GM19438 (cell line): ENCODE results near the gene ARAP1.

ENCODE experiments used
- ATAC-seq: cut with Tn5 transposase; IDR thresholded peaks from one replicate; pipeline ENCODE4 v1.9.1; 2021; ENCODE audit warnings: low read depth; ENCODE audit not compliant: unreplicated experiment

The ARAP1 gene

GRCh38 chr11:72646024-72646423 is 106.2 kb downstream of the ARAP1 start:
- ATAC-seq: no peak

DNA sequence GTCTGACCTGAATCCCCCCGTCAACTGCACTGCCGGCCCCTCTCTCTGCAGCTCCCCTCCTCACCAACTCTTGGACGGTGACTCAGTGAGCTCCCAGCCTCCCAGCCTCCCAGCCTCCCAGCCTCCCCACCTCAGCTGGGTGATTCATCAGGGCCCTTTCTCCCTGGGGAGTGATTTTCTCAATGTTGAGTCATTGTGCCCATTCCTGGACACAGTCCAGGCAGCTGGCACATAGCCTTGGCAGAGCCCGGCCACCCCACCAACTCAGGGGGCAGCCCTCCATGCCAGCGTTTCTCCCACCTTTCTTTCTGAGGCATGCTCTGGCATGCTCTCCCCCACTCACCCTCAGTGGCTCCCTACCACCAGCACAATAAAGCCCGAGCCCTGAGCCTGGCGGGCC is 108.7 kb downstream of the ARAP1 start:
- no peak for ATAC-seq

DNA sequence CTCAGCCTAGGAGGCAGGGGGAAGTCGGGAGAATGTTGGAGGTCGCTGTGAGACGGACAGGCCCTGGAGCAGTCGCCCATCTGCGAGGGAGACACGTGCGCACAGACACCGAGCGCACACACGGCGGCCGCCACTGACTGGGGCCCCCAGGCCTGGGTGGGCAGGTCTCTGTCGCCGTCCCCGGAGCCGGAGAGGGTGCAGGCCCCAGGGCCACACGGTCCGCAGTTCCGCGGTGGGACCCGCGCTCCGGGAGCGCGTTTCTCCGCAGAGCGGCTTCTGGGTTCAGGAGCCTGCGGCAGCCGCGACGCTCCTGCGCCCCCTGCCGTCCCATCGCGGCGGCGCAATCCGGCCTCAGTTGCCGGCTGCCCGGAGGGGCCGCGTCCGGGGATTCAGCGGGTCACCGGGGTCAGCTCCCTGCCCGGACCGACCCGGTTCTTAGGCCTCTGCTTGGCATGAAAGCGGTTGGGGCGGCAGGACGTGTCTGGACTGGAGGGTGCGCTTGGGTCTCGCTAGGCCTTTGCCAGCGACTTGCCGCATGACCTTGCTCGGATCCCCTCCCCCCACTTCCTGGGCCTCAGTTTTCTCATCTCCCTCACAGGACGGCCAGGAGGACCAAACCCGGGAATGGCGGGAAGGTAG is 109.2 kb downstream of the ARAP1 start:
- ATAC-seq: no peak

GRCh38 chr11:72642043-72642883 is 109.9 kb downstream of the ARAP1 start:
- no peak for ATAC-seq

DNA sequence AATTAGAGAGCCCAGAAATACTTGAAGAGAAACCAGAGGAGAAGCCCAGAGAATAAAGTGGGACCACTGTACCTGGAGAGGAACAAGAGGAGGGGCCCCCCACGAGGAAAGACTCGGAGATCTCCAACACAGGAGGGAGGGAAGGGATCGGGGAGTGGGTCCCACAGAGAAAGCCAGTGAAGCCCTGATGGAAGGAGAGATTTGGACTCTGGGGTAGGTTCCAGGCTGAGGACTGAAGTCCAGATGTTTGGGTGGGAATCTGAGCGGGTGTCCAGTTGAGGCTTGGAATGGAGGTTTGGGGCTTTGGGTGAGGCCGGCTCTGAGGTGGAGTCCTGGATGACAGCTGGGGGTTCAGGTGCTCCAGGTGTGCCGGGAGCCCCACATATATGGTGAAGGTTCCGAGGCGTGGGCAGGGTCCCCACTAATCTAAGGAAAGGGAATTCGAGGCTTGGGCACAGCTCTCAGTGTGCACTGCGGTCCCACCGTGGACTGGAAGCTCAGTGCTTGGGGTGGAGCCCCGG is 110.6 kb downstream of the ARAP1 start:
- ATAC-seq: no peak

GRCh38 chr11:72639502-72640375 is 112.5 kb downstream of the ARAP1 start:
- no peak for ATAC-seq

- ATAC-seq: no peak
Measured at GRCh38 chr11:72637926-72638325, 114.3 kb downstream of the ARAP1 start.

- no peak for ATAC-seq
Measured at GRCh38 chr11:72637198-72637597, 115.0 kb downstream of the ARAP1 start.

DNA sequence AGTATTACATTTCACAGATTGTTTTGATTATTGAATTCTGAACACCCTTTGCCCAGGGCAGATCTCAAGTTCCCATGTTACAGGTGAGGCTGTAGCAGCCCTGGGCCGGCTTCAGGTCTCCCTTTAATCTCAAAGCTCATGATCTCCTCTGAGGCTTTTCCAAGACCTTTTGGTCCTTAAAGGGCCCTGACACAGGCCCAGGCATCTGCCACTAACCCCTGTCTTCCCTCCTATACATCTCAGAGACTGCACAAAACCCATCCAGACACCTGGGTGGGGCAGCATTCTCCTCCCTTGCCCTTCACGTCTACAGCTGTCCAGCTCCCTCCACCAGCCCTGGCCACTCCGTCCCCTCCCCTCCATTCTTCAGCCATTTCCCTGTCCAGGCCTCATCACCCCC is 115.8 kb downstream of the ARAP1 start:
- ATAC-seq: no peak

GRCh38 chr11:72635933-72636332 is 116.3 kb downstream of the ARAP1 start:
- ATAC-seq: no peak

DNA sequence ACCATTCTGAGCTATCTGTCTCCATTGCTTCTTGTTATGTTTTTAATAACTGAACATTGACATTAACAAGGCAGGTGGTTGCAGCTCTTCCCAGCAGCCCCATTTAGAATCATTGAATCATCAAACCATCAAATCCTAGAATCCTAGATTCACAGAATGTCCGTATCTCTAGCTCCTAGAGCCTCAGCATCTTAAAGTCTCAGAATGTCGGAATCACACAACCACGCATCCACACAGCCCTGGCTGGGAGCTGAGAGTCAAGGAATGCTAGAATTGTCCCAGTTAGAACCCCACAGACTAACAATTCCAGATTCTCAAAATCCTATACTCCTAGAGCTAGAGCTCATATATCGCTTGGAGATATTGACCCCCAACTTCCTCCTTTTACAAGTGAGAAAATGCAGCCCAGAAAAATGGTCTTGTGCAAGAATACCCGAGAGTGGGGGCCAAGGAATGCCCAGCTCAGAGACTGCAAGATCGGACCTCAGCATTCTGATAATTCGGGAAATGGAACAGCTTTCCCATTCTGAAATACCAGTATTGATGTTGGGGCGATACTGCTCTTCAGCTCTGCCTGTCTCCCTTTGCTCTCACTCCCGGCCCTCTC is 116.8 kb downstream of the ARAP1 start:
- ATAC-seq: no peak
